T follicular helper cell (primary cell): ENCODE measurements around the gene SPDYE2B.
"Not testable (repeated sequence)": the region's sequence is repeated elsewhere in the genome, so short reads cannot be mapped to it uniquely, and the experiment has no call there.

Source experiments
- DNase-seq: peaks from one replicate; pipeline ENCODE4 v3.0.0-alpha.2; 2020; ENCODE audit warnings: low read depth

The SPDYE2B gene

DNA sequence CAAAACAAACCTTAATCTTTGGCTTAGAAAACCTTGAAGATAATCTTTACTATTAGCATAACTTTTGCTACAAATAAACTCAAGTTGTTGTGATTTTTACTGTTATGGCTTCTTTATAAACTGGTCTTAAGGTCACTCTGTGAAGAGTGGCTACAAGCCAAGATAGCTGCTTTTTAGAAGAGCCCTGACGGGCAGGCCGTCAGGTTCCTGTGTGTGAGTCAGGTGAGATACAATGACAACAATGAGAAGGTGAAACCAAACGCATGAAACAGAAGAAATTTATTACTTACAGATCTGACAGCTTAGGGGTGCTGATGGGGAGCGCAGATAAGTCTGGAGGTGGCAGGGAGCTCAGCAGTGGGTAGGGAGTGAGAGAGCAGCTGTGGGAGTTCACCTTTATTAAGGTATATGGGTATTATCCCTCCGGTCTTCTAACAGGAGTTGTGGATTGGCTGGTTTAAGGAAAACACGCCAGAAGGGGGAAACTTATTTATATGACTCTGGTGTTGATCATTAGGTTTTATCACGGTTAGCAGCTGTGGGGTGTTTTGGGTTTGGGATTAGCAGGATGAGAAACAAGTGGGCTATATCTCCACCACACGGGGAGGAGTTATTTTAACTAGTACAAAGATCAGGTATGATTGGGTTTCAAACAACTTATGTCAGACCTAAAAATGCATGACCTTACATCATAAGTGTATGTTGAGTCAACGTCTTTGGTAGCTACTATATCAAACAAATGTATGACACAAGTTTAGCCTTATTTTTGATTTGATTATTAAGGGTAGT lies 49.0 kb downstream of the SPDYE2B start:
- not testable (repeated sequence) for DNase-seq
